Keratinocyte (primary cell): ENCODE measurements around the gene CDC42SE2. TPM values are rescaled to one million over a fixed set of nuclear protein-coding genes. Genes with fewer than 3 reads are reported as not detected.

Source experiments
- DNase-seq: peaks from one replicate; pipeline ENCODE4 v3.0.0-alpha.2; 2011; ENCODE audit warnings: low read depth, missing footprints, low spot score
- FAIRE-seq: peaks from 2 replicates; lab custom pipeline; 2011; peaks lifted over from hg19 to GRCh38; lab: Jason Lieb, UNC
- H2AFZ ChIP-seq: 2 replicates; pipeline ENCODE4 v1.6.0; 2012; ENCODE audit warnings: low read length, control low read depth, inconsistent platforms; ENCODE audit not compliant: control insufficient read depth
- H3K27ac ChIP-seq: 2 replicates; pipeline ENCODE4 v1.5.1; 2011; ENCODE audit warnings: low read length; ENCODE audit not compliant: control insufficient read depth, insufficient read depth
- H3K27me3 ChIP-seq: 3 replicates; pipeline ENCODE4 v1.6.0; 2011; ENCODE audit warnings: low read length; ENCODE audit not compliant: control insufficient read depth, insufficient read depth; ENCODE audit errors: extremely low read depth
- H3K36me3 ChIP-seq, 2 experiments: 2 replicates in 1 of 2; 3 replicates in 1 of 2; pipeline ENCODE4 v1.5.1; 2011; ENCODE audit warnings: low read length in 2 of 2, mild to moderate bottlenecking in 1 of 2; ENCODE audit not compliant: control insufficient read depth in 2 of 2, insufficient read depth in 2 of 2; ENCODE audit errors: extremely low read depth in 1 of 2
- H3K4me1 ChIP-seq: 3 replicates; pipeline ENCODE4 v1.5.1; 2011; ENCODE audit warnings: low read length; ENCODE audit not compliant: control insufficient read depth, insufficient read depth; ENCODE audit errors: extremely low read depth
- H3K4me2 ChIP-seq: 3 replicates; pipeline ENCODE4 v1.6.0; 2011; ENCODE audit warnings: low read depth, low read length; ENCODE audit not compliant: control insufficient read depth, insufficient read depth; ENCODE audit errors: extremely low read depth
- H3K4me3 ChIP-seq, 3 experiments: fragments of 200-600 bp in 1 of 3; sonication (generic) in 1 of 3; 2 replicates in 2 of 3; 3 replicates in 1 of 3; pipeline ENCODE4 v1.5.1; 2011 to 2016; ENCODE audit warnings: low read length in 3 of 3, mild to moderate bottlenecking in 3 of 3, control low read depth in 2 of 3, inconsistent platforms in 1 of 3, low read depth in 1 of 3, mixed read lengths in 1 of 3, mixed run types in 1 of 3, moderate library complexity in 1 of 3; ENCODE audit not compliant: control insufficient read depth in 2 of 3, insufficient read depth in 2 of 3; ENCODE audit errors: extremely low read depth in 1 of 3
- H3K79me2 ChIP-seq: 2 replicates; pipeline ENCODE4 v1.6.0; 2012; ENCODE audit warnings: low read length; ENCODE audit not compliant: control insufficient read depth, insufficient read depth
- H3K9ac ChIP-seq: 3 replicates; pipeline ENCODE4 v1.6.0; 2011; ENCODE audit warnings: low read length; ENCODE audit not compliant: control insufficient read depth, insufficient read depth; ENCODE audit errors: extremely low read depth
- H3K9me1 ChIP-seq: 3 replicates; pipeline ENCODE4 v1.6.0; 2011; ENCODE audit warnings: low read length; ENCODE audit not compliant: control insufficient read depth, insufficient read depth; ENCODE audit errors: extremely low read depth
- H3K9me3 ChIP-seq: 2 replicates; pipeline ENCODE4 v1.5.1; 2012; ENCODE audit warnings: low read depth, low read length; ENCODE audit not compliant: control insufficient read depth
- H4K20me1 ChIP-seq: 3 replicates; pipeline ENCODE4 v1.6.0; 2011; ENCODE audit warnings: low read length; ENCODE audit not compliant: control insufficient read depth, insufficient read depth; ENCODE audit errors: extremely low read depth
- CTCF ChIP-seq, 3 experiments: IDR thresholded peaks in 1 of 3; conservative IDR thresholded peaks in 1 of 3; optimal IDR thresholded peaks in 1 of 3; 2 replicates in 2 of 3; 3 replicates in 1 of 3; pipeline versions ENCODE3 to v1.5.1; 2011; ENCODE audit warnings: low read length in 3 of 3, mild to moderate bottlenecking in 3 of 3, moderate library complexity in 2 of 3, control low read depth in 1 of 3, inconsistent platforms in 1 of 3; ENCODE audit not compliant: insufficient read depth in 2 of 3; ENCODE audit errors: extremely low read depth in 1 of 3
- EZH2 ChIP-seq: IDR thresholded peaks from one replicate; pipeline ENCODE4 v1.6.1; 2012; ENCODE audit warnings: inconsistent platforms, mild to moderate bottlenecking, low read length, moderate library complexity
- dilution Hi-C: fragments of 300-500 bp; cut with MboI; formaldehyde crosslinking; loops from one replicate; pipeline ENCODE4 v1.7.0; 2020; ENCODE audit warnings: low sequenced_read_pairs; ENCODE audit not compliant: extremely low pct_ligation_motif_present
- polyA plus RNA-seq, 5 experiments: library from polyadenylated mRNA; depleted of rRNA in 3 of 5; stranded (reverse) in 3 of 5; stranded (forward) in 1 of 5; unstranded in 1 of 5; fragments of >200 nt; gene quantifications; 1 replicate in 1 of 5; 2 replicates in 3 of 5; 3 replicates in 1 of 5; pipeline versions ENCODE4 v1.2.1 to v1.2.3, GENCODE V29; 2011 to 2012; ENCODE audit warnings: missing spikeins in 2 of 5, low read depth in 1 of 5, low replicate concordance in 1 of 5

CDC42SE2 gene
- polyA plus RNA-seq, 1 donor (not counting 4 experiments of a cell fraction or from before 2014, with no cell fraction given), result 32.5 TPM

GRCh38 chr5:131276072-131276471 lies 12.2 kb downstream of the CDC42SE2 start:
- Histone ChIP-seq H3K9ac (no peak overlapping the region), H3K36me3 (peaks cover 0 to 1% of the 10 kb centered on the region in 2 experiments), H3K27ac (no peak overlapping the region), H4K20me1 (no peaks in the 10 kb centered on the region), H3K4me3 (no peak overlapping the region), H3K4me2 (no peak overlapping the region), H3K9me1 (no peaks in the 10 kb centered on the region), H3K4me1 (peaks cover 14% of the 10 kb centered on the region), H2AFZ (no peak overlapping the region), H3K79me2 (peaks cover 85% of the 10 kb centered on the region), H3K9me3 (no peaks in the 10 kb centered on the region), H3K27me3 (no peaks in the 10 kb centered on the region)
- FAIRE-seq (no peak), DNase-seq (no peak)
- dilution Hi-C loops, result no loop called here
- TF ChIP-seq CTCF (optimal IDR thresholded peaks at IDR 0.05 in 1 of 3, IDR thresholded peaks at IDR 0.05 in 1 of 3, conservative IDR thresholded peaks at IDR 0.05 in 1 of 3; ENCODE audit: extremely low read depth in 1 of 3, insufficient read depth in 2 of 3, low read length in 3 of 3) (no peak), EZH2 (no peak)

GRCh38 chr5:131277447-131277846 lies 13.6 kb downstream of the CDC42SE2 start:
- FAIRE-seq (no peak), DNase-seq (no peak)
- no peaks in the 10 kb centered on the region for H3K9me1 ChIP-seq
- no peak overlapping the region for H3K27ac ChIP-seq
- H3K9ac ChIP-seq, result no peak overlapping the region
- H3K27me3 ChIP-seq, result no peaks in the 10 kb centered on the region
- H3K36me3 ChIP-seq, result peaks cover 0 to 1% of the 10 kb centered on the region in 2 experiments
- no peak overlapping the region for H2AFZ ChIP-seq
- peaks cover 77% of the 10 kb centered on the region for H3K79me2 ChIP-seq
- no peak overlapping the region for H3K4me3 ChIP-seq
- dilution Hi-C loops, result no loop called here
- TF ChIP-seq CTCF (optimal IDR thresholded peaks at IDR 0.05 in 1 of 3, IDR thresholded peaks at IDR 0.05 in 1 of 3, conservative IDR thresholded peaks at IDR 0.05 in 1 of 3; ENCODE audit: extremely low read depth in 1 of 3, insufficient read depth in 2 of 3, low read length in 3 of 3) (no peak), EZH2 (no peak)
- H3K9me3 ChIP-seq, result no peaks in the 10 kb centered on the region
- H4K20me1 ChIP-seq, result no peaks in the 10 kb centered on the region
- no peak overlapping the region for H3K4me2 ChIP-seq
- H3K4me1 ChIP-seq, result peaks cover 19% of the 10 kb centered on the region
